ENCODE measurements around the gene NEU4.

GRCh38 chr2:241844831-241845578 is 36.0 kb downstream of the NEU4 start:
- TF ChIP-seq POLR2AphosphoS5 (IDR thresholded peaks at IDR 0.05; ENCODE audit: borderline replicate concordance, low read depth, low read length) (no peak), FOXP2 (optimal IDR thresholded peaks at IDR 0.05; ENCODE audit: control extremely low read depth, extremely low read length, insufficient read depth) (no peak)

Measured in SK-N-MC (cell line).